HepG2 (cell line): ENCODE results near the gene ISLR. TPM values are rescaled to one million over a fixed set of nuclear protein-coding genes. Genes with fewer than 3 reads are reported as not detected.
A peak's percentile ranks its signal among the peaks of the same experiment; 100 is the strongest.

Source experiments
- AGO2 ChIP-seq: fragments of 200-400 bp; formaldehyde crosslinking; optimal IDR thresholded peaks from 2 replicates; pipeline ENCODE3; 2017; ENCODE audit warnings: mild to moderate bottlenecking, low read depth, low read length, moderate library complexity
- BRCA1 ChIP-seq: sonication (generic); formaldehyde crosslinking; IDR thresholded peaks from 2 replicates; pipeline ENCODE4 v1.4.0; 2020; ENCODE audit warnings: missing genetic modification reagents
- CAMTA2 ChIP-seq: sonication (generic); formaldehyde crosslinking; IDR thresholded peaks from 2 replicates; pipeline ENCODE4 v1.4.0; 2020; ENCODE audit warnings: mild to moderate bottlenecking, missing genetic modification reagents, borderline replicate concordance
- DNMT3B ChIP-seq: conservative IDR thresholded peaks from 2 replicates; pipeline ENCODE4 v1.6.1; 2016; ENCODE audit warnings: missing biosample characterization, control low read depth
- FOXK2 ChIP-seq: fragments of 450-650 bp; IDR thresholded peaks from 2 replicates; pipeline ENCODE4 v1.6.1; 2016
- HNRNPLL ChIP-seq: fragments of 200-400 bp; formaldehyde crosslinking; IDR thresholded peaks from 2 replicates; pipeline ENCODE4 v1.6.1; 2017; ENCODE audit warnings: mild to moderate bottlenecking, low read depth, low read length; ENCODE audit not compliant: poor library complexity, severe bottlenecking
- KDM3A ChIP-seq: IDR thresholded peaks from 2 replicates; pipeline ENCODE4 v1.6.1; 2018; ENCODE audit warnings: low read depth, missing compliant biosample characterization
- KDM5A ChIP-seq: fragments of 200-600 bp; sonication (generic); IDR thresholded peaks from 2 replicates; pipeline ENCODE4 v1.7.0; 2018; ENCODE audit warnings: antibody characterized with exemption, mild to moderate bottlenecking, low read length, borderline replicate concordance
- LBX2 ChIP-seq: sonication (generic); formaldehyde crosslinking; IDR thresholded peaks from 2 replicates; pipeline ENCODE4 v1.5.0; 2020; ENCODE audit warnings: missing genetic modification reagents, mild to moderate bottlenecking, borderline replicate concordance
- SKI ChIP-seq: fragments of 450-650 bp; IDR thresholded peaks from one replicate; pipeline ENCODE4 v1.6.1; 2018; ENCODE audit warnings: mild to moderate bottlenecking; ENCODE audit not compliant: partially characterized antibody
- SOX5 ChIP-seq: IDR thresholded peaks from 2 replicates; pipeline ENCODE4 v1.6.1; 2016; ENCODE audit warnings: borderline replicate concordance
- SP4 ChIP-seq: sonication (generic); formaldehyde crosslinking; IDR thresholded peaks from 2 replicates; pipeline ENCODE4 v1.8.1; 2023; ENCODE audit warnings: mild to moderate bottlenecking, missing genetic modification reagents
- STAT5B ChIP-seq: sonication (generic); formaldehyde crosslinking; IDR thresholded peaks from 2 replicates; pipeline ENCODE4 v1.4.0; 2020; ENCODE audit warnings: missing genetic modification reagents
- ZGPAT ChIP-seq: IDR thresholded peaks from 2 replicates; pipeline ENCODE4 v1.6.1; 2016; ENCODE audit warnings: mild to moderate bottlenecking
- ZNF496 ChIP-seq: sonication (generic); formaldehyde crosslinking; IDR thresholded peaks from 2 replicates; pipeline ENCODE4 v1.8.1; 2023; ENCODE audit warnings: mild to moderate bottlenecking, moderate library complexity, missing genetic modification reagents; ENCODE audit not compliant: insufficient replicate concordance
- ZNF577 ChIP-seq: sonication (generic); formaldehyde crosslinking; IDR thresholded peaks from 2 replicates; pipeline ENCODE4 v1.4.0; 2020; ENCODE audit warnings: mild to moderate bottlenecking, low read depth, missing genetic modification reagents, borderline replicate concordance
- ZNF652 ChIP-seq: IDR thresholded peaks from 2 replicates; pipeline ENCODE4 v1.6.1; 2016; ENCODE audit warnings: low read depth, borderline replicate concordance
- polyA plus RNA-seq, 8 experiments: library from polyadenylated mRNA; depleted of rRNA in 3 of 8; stranded (reverse) in 7 of 8; unstranded in 1 of 8; fragments of >200 nt; fragmentation: Illumina TruSeq in 4 of 8; extraction: Trizol in 4 of 8; gene quantifications; 2 replicates each; pipeline versions ENCODE4 v1.2.1 to v1.2.3, GENCODE V29; 2011 to 2016; ENCODE audit warnings: low read depth in 4 of 8, missing spikeins in 1 of 8, mixed read lengths in 1 of 8; ENCODE audit not compliant: insufficient read depth in 1 of 8
- total RNA-seq, 5 experiments: library from RNA; depleted of rRNA; stranded (reverse); fragments of >200 nt; fragmentation: Illumina TruSeq; extraction: Trizol; gene quantifications; 2 replicates each; pipeline ENCODE4 v1.2.3, GENCODE V29; 2016; ENCODE audit warnings: low read depth in 1 of 5
- TF ChIP-seq, protein P1 (sequence below), 2 experiments: sonication (generic) in 1 of 2; formaldehyde crosslinking in 1 of 2; IDR thresholded peaks; 2 replicates each; pipeline versions ENCODE4 v1.4.0 to v1.6.1; 2016 to 2020; ENCODE audit warnings: borderline replicate concordance in 1 of 2, low read depth in 1 of 2, mild to moderate bottlenecking in 1 of 2, missing genetic modification reagents in 1 of 2
- TF ChIP-seq, protein P2 (sequence below): sonication (generic); formaldehyde crosslinking; IDR thresholded peaks from 2 replicates; pipeline ENCODE4 v1.5.1; 2020; ENCODE audit warnings: mild to moderate bottlenecking, missing genetic modification reagents, moderate library complexity

The ISLR gene
- total and polyA plus RNA-seq, 2 of the 13 experiments (the other 11 are each of a cell fraction or from before 2014, with no cell fraction given), result not detected

- TF ChIP-seq SKI (no peak), ZNF652 (CRISPR knock-in tag) (no peak), SP4 (CRISPR knock-in tag) (no peak), ZNF577 (CRISPR knock-in tag) (no peak), BRCA1 (CRISPR knock-in tag) (no peak), ZGPAT (no peak), FOXK2 (no peak), DNMT3B (CRISPR knock-in tag) (no peak), HNRNPLL (peak; percentile 47), KDM3A (CRISPR knock-in tag) (peak; percentile 52; the same call in 1 of the 2 replicates), KDM5A (no peak), CAMTA2 (CRISPR knock-in tag) (no peak), STAT5B (CRISPR knock-in tag) (no peak), AGO2 (no peak), SOX5 (CRISPR knock-in tag) (no peak), ZNF496 (no peak), LBX2 (no peak)
- TF ChIP-seq, protein P1, sequence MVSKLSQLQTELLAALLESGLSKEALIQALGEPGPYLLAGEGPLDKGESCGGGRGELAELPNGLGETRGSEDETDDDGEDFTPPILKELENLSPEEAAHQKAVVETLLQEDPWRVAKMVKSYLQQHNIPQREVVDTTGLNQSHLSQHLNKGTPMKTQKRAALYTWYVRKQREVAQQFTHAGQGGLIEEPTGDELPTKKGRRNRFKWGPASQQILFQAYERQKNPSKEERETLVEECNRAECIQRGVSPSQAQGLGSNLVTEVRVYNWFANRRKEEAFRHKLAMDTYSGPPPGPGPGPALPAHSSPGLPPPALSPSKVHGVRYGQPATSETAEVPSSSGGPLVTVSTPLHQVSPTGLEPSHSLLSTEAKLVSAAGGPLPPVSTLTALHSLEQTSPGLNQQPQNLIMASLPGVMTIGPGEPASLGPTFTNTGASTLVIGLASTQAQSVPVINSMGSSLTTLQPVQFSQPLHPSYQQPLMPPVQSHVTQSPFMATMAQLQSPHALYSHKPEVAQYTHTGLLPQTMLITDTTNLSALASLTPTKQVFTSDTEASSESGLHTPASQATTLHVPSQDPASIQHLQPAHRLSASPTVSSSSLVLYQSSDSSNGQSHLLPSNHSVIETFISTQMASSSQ (IDR thresholded peaks at IDR 0.05; ENCODE audit: low read depth), result no peak
- TF ChIP-seq, protein P1 (CRISPR knock-in tag; IDR thresholded peaks at IDR 0.05; ENCODE audit: borderline replicate concordance), result no peak
- TF ChIP-seq, protein P2, sequence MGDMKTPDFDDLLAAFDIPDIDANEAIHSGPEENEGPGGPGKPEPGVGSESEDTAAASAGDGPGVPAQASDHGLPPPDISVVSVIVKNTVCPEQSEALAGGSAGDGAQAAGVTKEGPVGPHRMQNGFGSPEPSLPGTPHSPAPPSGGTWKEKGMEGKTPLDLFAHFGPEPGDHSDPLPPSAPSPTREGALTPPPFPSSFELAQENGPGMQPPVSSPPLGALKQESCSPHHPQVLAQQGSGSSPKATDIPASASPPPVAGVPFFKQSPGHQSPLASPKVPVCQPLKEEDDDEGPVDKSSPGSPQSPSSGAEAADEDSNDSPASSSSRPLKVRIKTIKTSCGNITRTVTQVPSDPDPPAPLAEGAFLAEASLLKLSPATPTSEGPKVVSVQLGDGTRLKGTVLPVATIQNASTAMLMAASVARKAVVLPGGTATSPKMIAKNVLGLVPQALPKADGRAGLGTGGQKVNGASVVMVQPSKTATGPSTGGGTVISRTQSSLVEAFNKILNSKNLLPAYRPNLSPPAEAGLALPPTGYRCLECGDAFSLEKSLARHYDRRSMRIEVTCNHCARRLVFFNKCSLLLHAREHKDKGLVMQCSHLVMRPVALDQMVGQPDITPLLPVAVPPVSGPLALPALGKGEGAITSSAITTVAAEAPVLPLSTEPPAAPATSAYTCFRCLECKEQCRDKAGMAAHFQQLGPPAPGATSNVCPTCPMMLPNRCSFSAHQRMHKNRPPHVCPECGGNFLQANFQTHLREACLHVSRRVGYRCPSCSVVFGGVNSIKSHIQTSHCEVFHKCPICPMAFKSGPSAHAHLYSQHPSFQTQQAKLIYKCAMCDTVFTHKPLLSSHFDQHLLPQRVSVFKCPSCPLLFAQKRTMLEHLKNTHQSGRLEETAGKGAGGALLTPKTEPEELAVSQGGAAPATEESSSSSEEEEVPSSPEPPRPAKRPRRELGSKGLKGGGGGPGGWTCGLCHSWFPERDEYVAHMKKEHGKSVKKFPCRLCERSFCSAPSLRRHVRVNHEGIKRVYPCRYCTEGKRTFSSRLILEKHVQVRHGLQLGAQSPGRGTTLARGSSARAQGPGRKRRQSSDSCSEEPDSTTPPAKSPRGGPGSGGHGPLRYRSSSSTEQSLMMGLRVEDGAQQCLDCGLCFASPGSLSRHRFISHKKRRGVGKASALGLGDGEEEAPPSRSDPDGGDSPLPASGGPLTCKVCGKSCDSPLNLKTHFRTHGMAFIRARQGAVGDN (CRISPR knock-in tag), result peak; percentile 55
Measured at GRCh38 chr15:74127255-74127953, 46.1 kb upstream of the ISLR start (continued).
